GM12878 (cell line): Measurements from ENCODE around the gene PMM2. TPM values are rescaled to one million over a fixed set of nuclear protein-coding genes. Genes with fewer than 3 reads are reported as not detected.

ENCODE experiments used
- ATAC-seq: fragments of 200-7000 bp; cut with Tn5 transposase; 3 replicates; pipeline ENCODE4 v1.9.1; 2020; ENCODE audit warnings: mild to moderate bottlenecking, moderate library complexity
- BruUV-seq: library from RNA; stranded (reverse); fragments of 400-500 nt; replicated peaks from 2 replicates; lab custom pipeline; 2021; lab: Mats Ljungman, UMichigan
- CTCF ChIA-PET: fragments of 300-600 bp; sonication (Branson Sonifier 250); formaldehyde crosslinking; extraction: SDS; loops from one replicate; lab custom pipeline; 2021; ENCODE audit warnings: inconsistent platforms; lab: Yijun Ruan, JAX
- POLR2A ChIA-PET: fragments of 350-600 bp; formaldehyde crosslinking; extraction: SDS; loops from one replicate; lab custom pipeline; 2021; ENCODE audit warnings: inconsistent platforms; lab: Charles Lee
- RAD21 ChIA-PET: fragments of 300-600 bp; sonication (Branson Sonifier 250); formaldehyde crosslinking; loops from one replicate; lab custom pipeline; 2023; ENCODE audit warnings: antibody characterized with exemption; ENCODE audit not compliant: unreplicated experiment; lab: Charles Lee
- SMC1A ChIA-PET: fragments of 300-600 bp; sonication (Branson Sonifier 250); formaldehyde crosslinking; loops from one replicate; lab custom pipeline; 2023; ENCODE audit not compliant: unreplicated experiment, uncharacterized antibody; lab: Charles Lee
- DNase-seq: peaks from one replicate; pipeline ENCODE4 v3.0.0-alpha.2; 2011; ENCODE audit warnings: low read depth, low spot score
- FAIRE-seq: peaks from 3 replicates; lab custom pipeline; 2011; peaks lifted over from hg19 to GRCh38; lab: Jason Lieb, UNC
- H2AFZ ChIP-seq: 2 replicates; pipeline ENCODE4 v1.6.0; 2011; ENCODE audit warnings: low read depth, low read length, control low read depth; ENCODE audit not compliant: control insufficient read depth
- H3K27ac ChIP-seq: 2 replicates; pipeline ENCODE4 v1.5.1; 2011; ENCODE audit warnings: control low read depth; ENCODE audit not compliant: control insufficient read depth, insufficient read depth
- H3K27me3 ChIP-seq, 2 experiments: replicated peaks in 1 of 2; 2 replicates each; pipeline versions ENCODE4 v1.6.0 to v1.6.1; 2011; ENCODE audit warnings: low read length in 1 of 2; ENCODE audit not compliant: control insufficient read depth in 2 of 2, insufficient read depth in 2 of 2
- H3K36me3 ChIP-seq, 2 experiments: 2 replicates each; pipeline ENCODE4 v1.5.1; 2011; ENCODE audit warnings: low read length in 1 of 2; ENCODE audit not compliant: control insufficient read depth in 2 of 2, insufficient read depth in 2 of 2
- H3K4me1 ChIP-seq: 2 replicates; pipeline ENCODE4 v1.6.1; 2011; ENCODE audit warnings: mild to moderate bottlenecking, low read length, moderate library complexity, mixed read lengths; ENCODE audit not compliant: control insufficient read depth, insufficient read depth
- H3K4me2 ChIP-seq: 2 replicates; pipeline ENCODE4 v1.6.0; 2011; ENCODE audit warnings: control low read depth; ENCODE audit not compliant: control insufficient read depth, insufficient read depth
- H3K4me3 ChIP-seq: fragments of 200-600 bp; sonication (generic); 2 replicates; pipeline ENCODE4 v1.5.1; 2016
- H3K79me2 ChIP-seq: 2 replicates; pipeline ENCODE4 v1.6.0; 2011; ENCODE audit warnings: low read length; ENCODE audit not compliant: control insufficient read depth, insufficient read depth
- H3K9ac ChIP-seq: 2 replicates; pipeline ENCODE4 v1.8.0; 2011; ENCODE audit warnings: low read length, control low read depth, mixed read lengths; ENCODE audit not compliant: control insufficient read depth, insufficient read depth
- H3K9me3 ChIP-seq: replicated peaks from 3 replicates; pipeline ENCODE4 v1.5.1; 2011; ENCODE audit warnings: mild to moderate bottlenecking, low read length; ENCODE audit not compliant: control insufficient read depth, insufficient read depth
- H4K20me1 ChIP-seq: 2 replicates; pipeline ENCODE4 v1.6.0; 2011; ENCODE audit not compliant: control insufficient read depth, insufficient read depth
- BHLHE40 ChIP-seq, 2 experiments: fragments of 450-650 bp in 1 of 2; IDR thresholded peaks; 2 replicates each; pipeline ENCODE4 v1.6.1; 2011 to 2017; ENCODE audit warnings: low read depth in 2 of 2, borderline replicate concordance in 1 of 2, improper control_type of control experiment in 1 of 2, low read length in 1 of 2, mild to moderate bottlenecking in 1 of 2
- BRCA1 ChIP-seq: IDR thresholded peaks from 2 replicates; pipeline ENCODE4 v1.6.1; 2011; ENCODE audit warnings: low read depth, low read length, improper control_type of control experiment
- EED ChIP-seq: sonication (generic); IDR thresholded peaks from 2 replicates; pipeline ENCODE4 v1.6.1; 2016; ENCODE audit warnings: antibody characterized with exemption, low read depth
- EGR1 ChIP-seq, 2 experiments: IDR thresholded peaks; 1 replicate in 1 of 2; 2 replicates in 1 of 2; pipeline ENCODE4 v1.6.1; 2011 to 2012; ENCODE audit warnings: low read depth in 2 of 2, low read length in 2 of 2, borderline replicate concordance in 1 of 2, mild to moderate bottlenecking in 1 of 2, moderate library complexity in 1 of 2
- ESRRA ChIP-seq: IDR thresholded peaks from 2 replicates; pipeline ENCODE4 v1.6.1; 2012; ENCODE audit warnings: mild to moderate bottlenecking, low read length, improper control_type of control experiment
- FOXM1 ChIP-seq: IDR thresholded peaks from 2 replicates; pipeline ENCODE4 v1.6.1; 2012; ENCODE audit warnings: low read depth, mild to moderate bottlenecking, inconsistent platforms, low read length, moderate library complexity
- LARP7 ChIP-seq: fragments of 450-650 bp; IDR thresholded peaks from 2 replicates; pipeline ENCODE4 v1.6.1; 2017; ENCODE audit warnings: mild to moderate bottlenecking
- MLLT1 ChIP-seq: fragments of 450-650 bp; IDR thresholded peaks from 2 replicates; pipeline ENCODE4 v1.6.1; 2016; ENCODE audit warnings: mild to moderate bottlenecking
- MXI1 ChIP-seq: fragments of 150-350 bp; IDR thresholded peaks from 2 replicates; pipeline ENCODE4 v1.6.1; 2011; ENCODE audit warnings: low read depth, mild to moderate bottlenecking, inconsistent platforms, low read length, improper control_type of control experiment
- SP1 ChIP-seq: IDR thresholded peaks from one replicate; pipeline ENCODE4 v1.6.1; 2011; ENCODE audit warnings: low read depth, low read length
- SRF ChIP-seq, 2 experiments: IDR thresholded peaks; 2 replicates each; pipeline ENCODE4 v1.6.1; 2011; ENCODE audit warnings: low read depth in 2 of 2, low read length in 2 of 2, mild to moderate bottlenecking in 1 of 2, moderate library complexity in 1 of 2
- YBX1 ChIP-seq: fragments of 450-650 bp; IDR thresholded peaks from 2 replicates; pipeline ENCODE4 v1.6.1; 2016; ENCODE audit warnings: antibody characterized with exemption
- ZNF622 ChIP-seq: fragments of 450-650 bp; IDR thresholded peaks from 2 replicates; pipeline ENCODE4 v1.6.1; 2017; ENCODE audit warnings: mild to moderate bottlenecking, inconsistent platforms
- ZZZ3 ChIP-seq: IDR thresholded peaks from 2 replicates; pipeline ENCODE4 v1.6.1; 2011; ENCODE audit warnings: low read depth; ENCODE audit not compliant: control insufficient read depth, insufficient read length
- WGBS: methylation state at CpG from one replicate; pipeline ENCODE4 v1.1.6; 2016; ENCODE audit warnings: low lambda C conversion rate; ENCODE audit not compliant: insufficient replicate concordance, insufficient coverage; ENCODE audit errors: missing lambda C conversion rate; 5-methylcytosine and 5-hydroxymethylcytosine counted together
- in situ Hi-C: fragments of 300-500 bp; cut with MboI; formaldehyde crosslinking; loops from 9 replicates; pipeline ENCODE4 v1.14.3; 2018; ENCODE audit warnings: mixed read lengths
- intact Hi-C: fragments of 100-400 bp; cut with micrococcal nuclease; formaldehyde crosslinking; loops from one replicate; pipeline ENCODE4 v1.14.2; 2022; ENCODE audit not compliant: unreplicated experiment
- polyA plus RNA-seq, 11 experiments: library from polyadenylated mRNA; depleted of rRNA in 4 of 11; unstranded in 6 of 11; stranded (reverse) in 5 of 11; fragments of >200 nt; fragmentation: Nextera tagmentation in 4 of 11; fragmentation: Illumina TruSeq in 1 of 11; extraction: Ambion mirVana in 4 of 11; extraction: Trizol in 1 of 11; gene quantifications; 1 replicate in 1 of 11; 2 replicates in 10 of 11; pipeline versions ENCODE4 v1.2.1 to v1.2.3, GENCODE V29; 2011 to 2016; ENCODE audit warnings: inconsistent platforms in 2 of 11, missing spikeins in 2 of 11, low read depth in 1 of 11
- total RNA-seq, 4 experiments: library from RNA; depleted of rRNA in 3 of 4; stranded (reverse); fragments of >200 nt in 3 of 4; fragmentation: Illumina TruSeq in 1 of 4; extraction: Trizol in 1 of 4; gene quantifications; 2 replicates each; pipeline versions ENCODE4 v1.2.1 to v1.2.3, GENCODE V29; 2013 to 2021
- TF ChIP-seq, protein P1 (sequence below): IDR thresholded peaks from 2 replicates; pipeline ENCODE4 v1.6.1; 2012; ENCODE audit warnings: low read depth, low read length, improper control_type of control experiment
- TF ChIP-seq, protein P2 (sequence below): fragments of 450-650 bp; IDR thresholded peaks from 2 replicates; pipeline ENCODE4 v1.6.1; 2017; ENCODE audit warnings: mild to moderate bottlenecking, moderate library complexity
- TF ChIP-seq, protein P3 (sequence below): fragments of 450-650 bp; conservative IDR thresholded peaks from 2 replicates; pipeline ENCODE4 v1.6.1; 2017; ENCODE audit warnings: mild to moderate bottlenecking, moderate library complexity

PMM2 gene
- total and polyA plus RNA-seq, 10 of the 15 experiments (the other 5 are each of a cell fraction or from before 2014, with no cell fraction given): 22.6 to 69.4 (median 52.3) TPM

DNA sequence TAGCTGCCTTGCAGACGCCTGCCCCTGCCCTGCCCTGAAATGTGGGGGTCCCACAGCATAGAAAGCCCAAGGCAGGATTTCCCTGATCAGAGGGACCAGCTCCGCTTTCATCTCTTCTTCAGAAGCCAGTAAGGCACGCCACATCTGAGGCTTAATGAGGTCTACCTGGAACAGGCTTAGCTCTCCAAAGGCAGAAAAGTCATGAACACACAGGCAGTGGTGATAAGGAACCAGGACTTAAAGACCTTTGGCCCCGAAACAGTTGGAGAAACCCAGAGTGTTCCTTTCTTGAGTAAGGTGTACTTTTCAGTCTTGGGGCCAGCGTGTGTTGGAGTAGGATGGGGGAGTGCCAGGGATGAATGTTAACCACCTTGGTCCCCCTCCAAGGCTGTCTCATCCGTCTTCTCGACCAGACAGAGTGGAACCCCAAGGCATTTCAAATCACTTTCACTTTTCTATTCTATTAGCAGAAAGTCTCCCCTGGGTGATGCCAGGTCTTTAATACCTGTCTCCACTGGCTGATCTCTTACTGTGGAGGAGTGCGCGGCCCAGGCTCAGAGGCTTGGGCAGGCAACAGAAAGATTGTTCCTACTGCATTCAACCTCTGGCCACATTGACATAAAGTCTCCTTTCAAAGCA lies 44.1 kb upstream of the PMM2 start:
- H3K27me3 ChIP-seq: no peaks in the 10 kb centered on the region
- 38% methylated on average over 9 of the region's 9 CpGs for WGBS
- ChIA-PET POLR2A (interaction anchor here (0.5 kb wide), 1 partner anchor 91 kb away, joined by 6 read pairs; no protein-coding TSS in a partner anchor), CTCF (no interaction called here), SMC1A (no interaction called here), RAD21 (no interaction called here)
- H4K20me1 ChIP-seq: no peaks in the 10 kb centered on the region
- intact Hi-C loops: no loop called here
- H3K9ac ChIP-seq: no peak overlapping the region
- no peak overlapping the region for H3K27ac ChIP-seq
- no peak for TF ChIP-seq MLLT1
- TF ChIP-seq, protein P1, sequence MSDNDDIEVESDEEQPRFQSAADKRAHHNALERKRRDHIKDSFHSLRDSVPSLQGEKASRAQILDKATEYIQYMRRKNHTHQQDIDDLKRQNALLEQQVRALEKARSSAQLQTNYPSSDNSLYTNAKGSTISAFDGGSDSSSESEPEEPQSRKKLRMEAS: no peak
- no peak for TF ChIP-seq BRCA1
- TF ChIP-seq, protein P2, sequence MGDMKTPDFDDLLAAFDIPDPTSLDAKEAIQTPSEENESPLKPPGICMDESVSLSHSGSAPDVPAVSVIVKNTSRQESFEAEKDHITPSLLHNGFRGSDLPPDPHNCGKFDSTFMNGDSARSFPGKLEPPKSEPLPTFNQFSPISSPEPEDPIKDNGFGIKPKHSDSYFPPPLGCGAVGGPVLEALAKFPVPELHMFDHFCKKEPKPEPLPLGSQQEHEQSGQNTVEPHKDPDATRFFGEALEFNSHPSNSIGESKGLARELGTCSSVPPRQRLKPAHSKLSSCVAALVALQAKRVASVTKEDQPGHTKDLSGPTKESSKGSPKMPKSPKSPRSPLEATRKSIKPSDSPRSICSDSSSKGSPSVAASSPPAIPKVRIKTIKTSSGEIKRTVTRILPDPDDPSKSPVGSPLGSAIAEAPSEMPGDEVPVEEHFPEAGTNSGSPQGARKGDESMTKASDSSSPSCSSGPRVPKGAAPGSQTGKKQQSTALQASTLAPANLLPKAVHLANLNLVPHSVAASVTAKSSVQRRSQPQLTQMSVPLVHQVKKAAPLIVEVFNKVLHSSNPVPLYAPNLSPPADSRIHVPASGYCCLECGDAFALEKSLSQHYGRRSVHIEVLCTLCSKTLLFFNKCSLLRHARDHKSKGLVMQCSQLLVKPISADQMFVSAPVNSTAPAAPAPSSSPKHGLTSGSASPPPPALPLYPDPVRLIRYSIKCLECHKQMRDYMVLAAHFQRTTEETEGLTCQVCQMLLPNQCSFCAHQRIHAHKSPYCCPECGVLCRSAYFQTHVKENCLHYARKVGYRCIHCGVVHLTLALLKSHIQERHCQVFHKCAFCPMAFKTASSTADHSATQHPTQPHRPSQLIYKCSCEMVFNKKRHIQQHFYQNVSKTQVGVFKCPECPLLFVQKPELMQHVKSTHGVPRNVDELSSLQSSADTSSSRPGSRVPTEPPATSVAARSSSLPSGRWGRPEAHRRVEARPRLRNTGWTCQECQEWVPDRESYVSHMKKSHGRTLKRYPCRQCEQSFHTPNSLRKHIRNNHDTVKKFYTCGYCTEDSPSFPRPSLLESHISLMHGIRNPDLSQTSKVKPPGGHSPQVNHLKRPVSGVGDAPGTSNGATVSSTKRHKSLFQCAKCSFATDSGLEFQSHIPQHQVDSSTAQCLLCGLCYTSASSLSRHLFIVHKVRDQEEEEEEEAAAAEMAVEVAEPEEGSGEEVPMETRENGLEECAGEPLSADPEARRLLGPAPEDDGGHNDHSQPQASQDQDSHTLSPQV: no peak
- no peak for TF ChIP-seq BHLHE40 (IDR thresholded peaks at IDR 0.05; ENCODE audit: borderline replicate concordance in 1 of 2, low read depth in 2 of 2, low read length in 1 of 2)
- TF ChIP-seq SP1: no peak
- no peak for TF ChIP-seq EED
- TF ChIP-seq ZZZ3: no peak
- TF ChIP-seq YBX1: no peak
- TF ChIP-seq EGR1 (IDR thresholded peaks at IDR 0.05; ENCODE audit: borderline replicate concordance in 1 of 2, low read depth in 2 of 2, low read length in 2 of 2): no peak
- no peak for TF ChIP-seq SRF (IDR thresholded peaks at IDR 0.05; ENCODE audit: low read depth in 2 of 2, low read length in 2 of 2)
- TF ChIP-seq LARP7: no peak
- TF ChIP-seq FOXM1: no peak
- TF ChIP-seq ZNF622: no peak
- no peak for TF ChIP-seq MXI1
- no peak for TF ChIP-seq ESRRA
- TF ChIP-seq, protein P3, sequence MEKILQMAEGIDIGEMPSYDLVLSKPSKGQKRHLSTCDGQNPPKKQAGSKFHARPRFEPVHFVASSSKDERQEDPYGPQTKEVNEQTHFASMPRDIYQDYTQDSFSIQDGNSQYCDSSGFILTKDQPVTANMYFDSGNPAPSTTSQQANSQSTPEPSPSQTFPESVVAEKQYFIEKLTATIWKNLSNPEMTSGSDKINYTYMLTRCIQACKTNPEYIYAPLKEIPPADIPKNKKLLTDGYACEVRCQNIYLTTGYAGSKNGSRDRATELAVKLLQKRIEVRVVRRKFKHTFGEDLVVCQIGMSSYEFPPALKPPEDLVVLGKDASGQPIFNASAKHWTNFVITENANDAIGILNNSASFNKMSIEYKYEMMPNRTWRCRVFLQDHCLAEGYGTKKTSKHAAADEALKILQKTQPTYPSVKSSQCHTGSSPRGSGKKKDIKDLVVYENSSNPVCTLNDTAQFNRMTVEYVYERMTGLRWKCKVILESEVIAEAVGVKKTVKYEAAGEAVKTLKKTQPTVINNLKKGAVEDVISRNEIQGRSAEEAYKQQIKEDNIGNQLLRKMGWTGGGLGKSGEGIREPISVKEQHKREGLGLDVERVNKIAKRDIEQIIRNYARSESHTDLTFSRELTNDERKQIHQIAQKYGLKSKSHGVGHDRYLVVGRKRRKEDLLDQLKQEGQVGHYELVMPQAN: no peak
- no TSS peak for BruUV-seq
- DNase-seq: no peak
- H3K36me3 ChIP-seq: no peaks in the 10 kb centered on the region
- ATAC-seq: no peak
- no peak overlapping the region for H3K4me2 ChIP-seq
- in situ Hi-C loops: no loop called here
- H3K9me3 ChIP-seq: no peaks in the 10 kb centered on the region
- no peaks in the 10 kb centered on the region for H3K79me2 ChIP-seq
- H2AFZ ChIP-seq: no peak overlapping the region
- no peaks in the 10 kb centered on the region for H3K4me1 ChIP-seq
- H3K4me3 ChIP-seq: no peak overlapping the region
- no peak for FAIRE-seq
